Activated T-cell treated with anti-CD3 and anti-CD28 coated beads, Interleukin-2, amount 50 U/mL, for 72 hours (primary cell): ENCODE data around the gene ZCCHC7. TPM values are rescaled to one million over a fixed set of nuclear protein-coding genes. Genes with fewer than 3 reads are reported as not detected.
"Not testable (repeated sequence)": the region's sequence is repeated elsewhere in the genome, so short reads cannot be mapped to it uniquely, and the experiment has no call there.

Experiments used
- ATAC-seq, 2 donors: fragments of 150-1000 bp; cut with Tn5 transposase; replicated peaks in 1 of 2; 2 replicates each; pipeline ENCODE4 v1.10.0; 2021; ENCODE audit warnings: moderate library complexity in 2 of 2, mild to moderate bottlenecking in 1 of 2
- DNase-seq, 2 donors: peaks; one replicate each; pipeline ENCODE4 v3.0.0; 2021 to 2022; ENCODE audit warnings: mixed read lengths in 1 of 2
- H3K27ac Mint-ChIP-seq: one replicate; pipeline ENCODE4 v1.8.0; 2022; ENCODE audit warnings: mild to moderate bottlenecking, moderate library complexity, mixed read lengths
- H3K27me3 Mint-ChIP-seq: one replicate; pipeline ENCODE4 v1.8.0; 2022; ENCODE audit warnings: low read depth, mixed read lengths
- H3K36me3 Mint-ChIP-seq, 2 donors: one replicate each; pipeline ENCODE4 v1.8.0; 2022; ENCODE audit warnings: mixed read lengths in 2 of 2, mild to moderate bottlenecking in 1 of 2; ENCODE audit not compliant: insufficient read depth in 2 of 2
- H3K4me1 Mint-ChIP-seq: one replicate; pipeline ENCODE4 v1.8.0; 2022; ENCODE audit warnings: low read depth, mixed read lengths
- H3K4me3 Mint-ChIP-seq, 2 donors: one replicate each; pipeline ENCODE4 v1.8.0; 2022; ENCODE audit warnings: mild to moderate bottlenecking in 2 of 2, mixed read lengths in 2 of 2, moderate library complexity in 2 of 2
- H3K9me3 Mint-ChIP-seq, 2 donors: one replicate each; pipeline ENCODE4 v1.8.0; 2022; ENCODE audit warnings: mixed read lengths in 2 of 2
- total RNA-seq, 2 donors: library from RNA; stranded (reverse); gene quantifications; one replicate each; pipeline ENCODE4 v1.2.3, GENCODE V29; 2022

The ZCCHC7 gene
- total RNA-seq, 2 donors from 2014 or later, result 47.2 to 47.4 TPM

GRCh38 chr9:37187713-37188439 is 67.5 kb downstream of the ZCCHC7 start:
- Mint-ChIP-seq H3K27me3 (no peaks in the 10 kb centered on the region), H3K27ac (peak overlapping the region; percentile 88), H3K4me1 (peaks cover 32% of the 10 kb centered on the region), H3K4me3 (peak overlapping the region; percentile 77 to 78), H3K9me3 (peaks cover 0 to 4% of the 10 kb centered on the region in 2 donors), H3K36me3 (peaks cover 0 to 28% of the 10 kb centered on the region in 2 donors)
- peak in 1 of 2 donors; percentile 9 for DNase-seq
- peak; percentile 82 to 84 for ATAC-seq

- H3K36me3 Mint-ChIP-seq, result peaks cover 0 to 22% of the 10 kb centered on the region in 2 donors
- ATAC-seq, H3K4me3 Mint-ChIP-seq, H3K9me3 Mint-ChIP-seq, DNase-seq, H3K27ac Mint-ChIP-seq, H3K27me3 Mint-ChIP-seq: not testable (repeated sequence)
- peaks cover 28% of the 10 kb centered on the region for H3K4me1 Mint-ChIP-seq
Measured at GRCh38 chr9:37190739-37191138, 70.4 kb downstream of the ZCCHC7 start.

GRCh38 chr9:37191403-37192089 is 71.2 kb downstream of the ZCCHC7 start:
- H3K9me3 Mint-ChIP-seq, result peaks cover 0 to 3% of the 10 kb centered on the region in 2 donors
- peaks cover 29% of the 10 kb centered on the region for H3K4me1 Mint-ChIP-seq
- no peaks in the 10 kb centered on the region for H3K27me3 Mint-ChIP-seq
- peaks cover 0 to 22% of the 10 kb centered on the region in 2 donors for H3K36me3 Mint-ChIP-seq
- no peak overlapping the region for H3K4me3 Mint-ChIP-seq
- no peak for DNase-seq
- ATAC-seq, result no peak
- H3K27ac Mint-ChIP-seq, result no peak overlapping the region

- H3K4me3 Mint-ChIP-seq, result no peak overlapping the region
- no peak overlapping the region for H3K27ac Mint-ChIP-seq
- no peak for DNase-seq
- H3K4me1 Mint-ChIP-seq, result peaks cover 31% of the 10 kb centered on the region
- peaks cover 0 to 3% of the 10 kb centered on the region in 2 donors for H3K9me3 Mint-ChIP-seq
- peaks cover 0 to 19% of the 10 kb centered on the region in 2 donors for H3K36me3 Mint-ChIP-seq
- no peaks in the 10 kb centered on the region for H3K27me3 Mint-ChIP-seq
- no peak for ATAC-seq
Measured at GRCh38 chr9:37192803-37193202, 72.4 kb downstream of the ZCCHC7 start.

- Mint-ChIP-seq H3K27ac (peak overlapping the region; percentile 85), H3K27me3 (no peaks in the 10 kb centered on the region), H3K4me1 (peaks cover 52% of the 10 kb centered on the region), H3K36me3 (peaks cover 2 to 8% of the 10 kb centered on the region in 2 donors), H3K9me3 (no peaks in the 10 kb centered on the region), H3K4me3 (peak overlapping the region; percentile 59 to 81)
- ATAC-seq (peak; percentile 76 to 78), DNase-seq (no peak)
Measured at GRCh38 chr9:37197158-37198038, 77.0 kb downstream of the ZCCHC7 start.

GRCh38 chr9:37198039-37198729 is 77.8 kb downstream of the ZCCHC7 start:
- Mint-ChIP-seq H3K27ac (peak overlapping the region; percentile 85), H3K36me3 (peaks cover 2 to 8% of the 10 kb centered on the region in 2 donors), H3K9me3 (no peaks in the 10 kb centered on the region), H3K27me3 (no peaks in the 10 kb centered on the region), H3K4me3 (peak overlapping the region; percentile 16 to 81), H3K4me1 (peaks cover 52% of the 10 kb centered on the region)
- DNase-seq (no peak), ATAC-seq (peak; percentile 57 to 61)

- H3K36me3 Mint-ChIP-seq, result peaks cover 7 to 13% of the 10 kb centered on the region in 2 donors
- H3K4me3 Mint-ChIP-seq, result peak overlapping the region in 1 of 2 donors; percentile 81
- H3K27me3 Mint-ChIP-seq, result no peaks in the 10 kb centered on the region
- H3K4me1 Mint-ChIP-seq, result peaks cover 52% of the 10 kb centered on the region
- H3K27ac Mint-ChIP-seq, result peak overlapping the region; percentile 85
- H3K9me3 Mint-ChIP-seq, result peaks cover under 1 to 2% of the 10 kb centered on the region in 2 donors
- ATAC-seq, result no peak
- DNase-seq, result no peak
Measured at GRCh38 chr9:37198831-37199230, 78.5 kb downstream of the ZCCHC7 start.

GRCh38 chr9:37200433-37201005 is 80.1 kb downstream of the ZCCHC7 start:
- peaks cover 48% of the 10 kb centered on the region for H3K4me1 Mint-ChIP-seq
- peaks cover 15 to 19% of the 10 kb centered on the region in 2 donors for H3K36me3 Mint-ChIP-seq
- ATAC-seq (peak; percentile 62 to 63), DNase-seq (no peak)
- H3K27me3 Mint-ChIP-seq, result no peaks in the 10 kb centered on the region
- peak overlapping the region; percentile 51 for H3K27ac Mint-ChIP-seq
- H3K9me3 Mint-ChIP-seq, result peaks cover 5 to 6% of the 10 kb centered on the region in 2 donors
- H3K4me3 Mint-ChIP-seq, result peak overlapping the region; percentile 9 to 12

- no peak overlapping the region for H3K4me3 Mint-ChIP-seq
- H3K27ac Mint-ChIP-seq, result no peak overlapping the region
- peaks cover 5 to 6% of the 10 kb centered on the region in 2 donors for H3K9me3 Mint-ChIP-seq
- H3K27me3 Mint-ChIP-seq, result no peaks in the 10 kb centered on the region
- peaks cover 15 to 20% of the 10 kb centered on the region in 2 donors for H3K36me3 Mint-ChIP-seq
- peaks cover 44% of the 10 kb centered on the region for H3K4me1 Mint-ChIP-seq
- DNase-seq (no peak), ATAC-seq (no peak)
Measured at GRCh38 chr9:37201581-37201980, 81.2 kb downstream of the ZCCHC7 start.

- Mint-ChIP-seq H3K4me1 (peaks cover 40% of the 10 kb centered on the region), H3K9me3 (peaks cover 5 to 6% of the 10 kb centered on the region in 2 donors), H3K27ac (no peak overlapping the region), H3K36me3 (peaks cover 15 to 21% of the 10 kb centered on the region in 2 donors), H3K4me3 (no peak overlapping the region), H3K27me3 (no peaks in the 10 kb centered on the region)
- no peak for ATAC-seq
- no peak for DNase-seq
Measured at GRCh38 chr9:37202091-37202490, 81.7 kb downstream of the ZCCHC7 start.

- not testable (repeated sequence) for H3K9me3 Mint-ChIP-seq, H3K4me3 Mint-ChIP-seq, H3K27me3 Mint-ChIP-seq, ATAC-seq, DNase-seq, H3K27ac Mint-ChIP-seq
- Mint-ChIP-seq H3K36me3 (peaks cover 20 to 23% of the 10 kb centered on the region in 2 donors), H3K4me1 (peaks cover 26% of the 10 kb centered on the region)
Measured at GRCh38 chr9:37203456-37203855, 83.1 kb downstream of the ZCCHC7 start.

GRCh38 chr9:37206121-37206620 is 85.8 kb downstream of the ZCCHC7 start:
- H3K27ac Mint-ChIP-seq, result peak overlapping the region; percentile 38
- DNase-seq (no peak), ATAC-seq (no peak)
- H3K4me1 Mint-ChIP-seq, result peaks cover 19% of the 10 kb centered on the region
- peaks cover 19 to 21% of the 10 kb centered on the region in 2 donors for H3K36me3 Mint-ChIP-seq
- no peak overlapping the region for H3K4me3 Mint-ChIP-seq
- H3K9me3 Mint-ChIP-seq, result peaks cover 5 to 6% of the 10 kb centered on the region in 2 donors
- H3K27me3 Mint-ChIP-seq, result no peaks in the 10 kb centered on the region
